HL-60 (cell line): ENCODE results near the gene SH3BP4.

Source experiments
- DNase-seq, 2 experiments: peaks; one replicate each; pipeline ENCODE4 v3.0.0-alpha.2; 2010 to 2020; ENCODE audit warnings: low read depth in 1 of 2, low spot score in 1 of 2
- H3K27ac ChIP-seq: fragments of 250-450 bp; sonication (Bioruptor Pico); replicated peaks from 2 replicates; pipeline ENCODE4 v1.5.1; 2020; ENCODE audit warnings: mild to moderate bottlenecking, moderate library complexity
- H3K27me3 ChIP-seq: fragments of 250-450 bp; sonication (Bioruptor Pico); 2 replicates; pipeline ENCODE4 v1.5.1; 2021; ENCODE audit warnings: mild to moderate bottlenecking, moderate library complexity; ENCODE audit not compliant: insufficient read depth, poor library complexity, severe bottlenecking
- H3K4me3 ChIP-seq: replicated peaks from 2 replicates; pipeline ENCODE4 v1.5.1; 2011; ENCODE audit warnings: mild to moderate bottlenecking, control low read depth, low read length; ENCODE audit not compliant: insufficient read depth
- GABPA ChIP-seq: IDR thresholded peaks from 2 replicates; pipeline ENCODE4 v1.6.1; 2012; ENCODE audit warnings: low read depth
- POLR2AphosphoS5 ChIP-seq: IDR thresholded peaks from 2 replicates; pipeline ENCODE4 v1.6.1; 2012; ENCODE audit warnings: low read depth
- REST ChIP-seq: IDR thresholded peaks from 2 replicates; pipeline ENCODE4 v1.6.1; 2012; ENCODE audit warnings: low read depth; ENCODE audit not compliant: insufficient replicate concordance
- SPI1 ChIP-seq: IDR thresholded peaks from 2 replicates; pipeline ENCODE4 v1.6.1; 2012; ENCODE audit warnings: low read depth, mild to moderate bottlenecking, borderline replicate concordance
- TF ChIP-seq, protein P1 (sequence below): IDR thresholded peaks from one replicate; pipeline ENCODE4 v1.5.1; 2011; ENCODE audit warnings: low read length, control low read depth, inconsistent platforms; ENCODE audit not compliant: insufficient read depth

Gene SH3BP4

GRCh38 chr2:234991793-234992192 is 40.0 kb downstream of the SH3BP4 start:
- H3K27ac ChIP-seq, result no peak overlapping the region
- H3K4me3 ChIP-seq, result no peak overlapping the region
- TF ChIP-seq, protein P1, sequence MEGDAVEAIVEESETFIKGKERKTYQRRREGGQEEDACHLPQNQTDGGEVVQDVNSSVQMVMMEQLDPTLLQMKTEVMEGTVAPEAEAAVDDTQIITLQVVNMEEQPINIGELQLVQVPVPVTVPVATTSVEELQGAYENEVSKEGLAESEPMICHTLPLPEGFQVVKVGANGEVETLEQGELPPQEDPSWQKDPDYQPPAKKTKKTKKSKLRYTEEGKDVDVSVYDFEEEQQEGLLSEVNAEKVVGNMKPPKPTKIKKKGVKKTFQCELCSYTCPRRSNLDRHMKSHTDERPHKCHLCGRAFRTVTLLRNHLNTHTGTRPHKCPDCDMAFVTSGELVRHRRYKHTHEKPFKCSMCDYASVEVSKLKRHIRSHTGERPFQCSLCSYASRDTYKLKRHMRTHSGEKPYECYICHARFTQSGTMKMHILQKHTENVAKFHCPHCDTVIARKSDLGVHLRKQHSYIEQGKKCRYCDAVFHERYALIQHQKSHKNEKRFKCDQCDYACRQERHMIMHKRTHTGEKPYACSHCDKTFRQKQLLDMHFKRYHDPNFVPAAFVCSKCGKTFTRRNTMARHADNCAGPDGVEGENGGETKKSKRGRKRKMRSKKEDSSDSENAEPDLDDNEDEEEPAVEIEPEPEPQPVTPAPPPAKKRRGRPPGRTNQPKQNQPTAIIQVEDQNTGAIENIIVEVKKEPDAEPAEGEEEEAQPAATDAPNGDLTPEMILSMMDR, result no peak
- TF ChIP-seq GABPA (no peak), SPI1 (no peak), REST (no peak), POLR2AphosphoS5 (no peak)
- no peaks in the 10 kb centered on the region for H3K27me3 ChIP-seq
- DNase-seq, result no peak

- Histone ChIP-seq H3K27ac (no peak overlapping the region), H3K4me3 (no peak overlapping the region), H3K27me3 (no peaks in the 10 kb centered on the region)
- DNase-seq, result no peak
- no peak for TF ChIP-seq REST
Measured at GRCh38 chr2:234992196-234992595, 40.4 kb downstream of the SH3BP4 start.

- DNase-seq, result no peak
- Histone ChIP-seq H3K27me3 (no peaks in the 10 kb centered on the region), H3K27ac (no peak overlapping the region), H3K4me3 (no peak overlapping the region)
- TF ChIP-seq SPI1, result no peak
- no peak for TF ChIP-seq POLR2AphosphoS5
- no peak for TF ChIP-seq REST
- TF ChIP-seq, protein P1, result no peak
- TF ChIP-seq GABPA, result no peak
Measured at GRCh38 chr2:234992624-234993349, 41.0 kb downstream of the SH3BP4 start.
